Spleen (tissue), 11 donors: ENCODE measurements around the gene SLC34A1. TPM values are rescaled to one million over a fixed set of nuclear protein-coding genes. Genes with fewer than 3 reads are reported as not detected.
A peak's percentile ranks its signal among the peaks of the same experiment; 100 is the strongest.

Experiments
- DNase-seq: peaks from one replicate; pipeline ENCODE4 v3.0.0-alpha.2; 2020
- H3K27ac ChIP-seq, 8 donors: fragments of 200-600 bp; sonication (generic) in 7 of 8; 1 replicate in 4 of 8; 2 replicates in 4 of 8; pipeline versions ENCODE4 v1.5.0 to v1.8.0; 2016 to 2021; ENCODE audit warnings: inconsistent platforms in 4 of 8, mild to moderate bottlenecking in 4 of 8, moderate library complexity in 1 of 8
- H3K27me3 ChIP-seq, 7 donors: fragments of 200-600 bp; sonication (generic) in 6 of 7; replicated peaks in 1 of 7; 1 replicate in 4 of 7; 2 replicates in 3 of 7; pipeline versions ENCODE4 v1.5.0 to v1.8.0; 2016 to 2021; ENCODE audit warnings: inconsistent platforms in 3 of 7, mild to moderate bottlenecking in 1 of 7
- H3K36me3 ChIP-seq, 6 donors: fragments of 200-600 bp; sonication (generic) in 5 of 6; 1 replicate in 4 of 6; 2 replicates in 2 of 6; pipeline versions ENCODE4 v1.5.0 to v1.8.0; 2016 to 2021; ENCODE audit warnings: inconsistent platforms in 2 of 6
- H3K4me1 ChIP-seq, 6 donors: fragments of 200-600 bp; sonication (generic) in 5 of 6; 1 replicate in 3 of 6; 2 replicates in 3 of 6; pipeline versions ENCODE4 v1.5.0 to v1.8.0; 2016 to 2021; ENCODE audit warnings: inconsistent platforms in 3 of 6
- H3K4me3 ChIP-seq, 8 donors: fragments of 200-600 bp; sonication (generic) in 7 of 8; 1 replicate in 4 of 8; 2 replicates in 4 of 8; pipeline versions ENCODE4 v1.5.0 to v1.8.0; 2016 to 2021; ENCODE audit warnings: inconsistent platforms in 4 of 8, mild to moderate bottlenecking in 4 of 8, moderate library complexity in 2 of 8
- H3K9me3 ChIP-seq, 8 donors: fragments of 200-600 bp; sonication (generic) in 7 of 8; 1 replicate in 4 of 8; 2 replicates in 4 of 8; pipeline versions ENCODE4 v1.5.0 to v1.8.0; 2016 to 2021; ENCODE audit warnings: inconsistent platforms in 4 of 8
- CTCF ChIP-seq, 11 experiments: fragments of 200-600 bp in 7 of 11; fragments of 450-650 bp in 4 of 11; sonication (generic) in 4 of 11; IDR thresholded peaks in 8 of 11; conservative IDR thresholded peaks in 3 of 11; 1 replicate in 7 of 11; 2 replicates in 4 of 11; pipeline versions ENCODE4 v1.4.0 to v1.8.0; 2016 to 2021; ENCODE audit warnings: antibody characterized with exemption in 11 of 11, inconsistent platforms in 4 of 11, mild to moderate bottlenecking in 1 of 11
- POLR2A ChIP-seq, 3 donors: fragments of 450-650 bp; IDR thresholded peaks; one replicate each; pipeline ENCODE4 v1.5.1; 2017; ENCODE audit warnings: antibody characterized with exemption in 3 of 3, mild to moderate bottlenecking in 1 of 3
- POLR2AphosphoS5 ChIP-seq, 3 donors: sonication (generic); formaldehyde crosslinking; IDR thresholded peaks; one replicate each; pipeline ENCODE4 v1.5.1; 2017; ENCODE audit warnings: antibody characterized with exemption in 3 of 3
- WGBS, 5 donors: extraction: QIAGEN DNeasy Blood & Tissue Kit in 3 of 5; methylation state at CpG; one replicate each; pipeline versions ENCODE4 v1.1.5 to v1.1.7; 2013 to 2018; 5-methylcytosine and 5-hydroxymethylcytosine counted together
- intact Hi-C: fragments of 100-400 bp; cut with DNase I; formaldehyde crosslinking; loops from one replicate; pipeline ENCODE4 v1.15.0; 2023; ENCODE audit warnings: low total_unique reads
- polyA plus RNA-seq, 3 donors: library from polyadenylated mRNA; stranded (reverse); fragments of 200-250 nt; gene quantifications; one replicate each; pipeline ENCODE4 v1.2.1, GENCODE V29; 2013
- total RNA-seq, 7 donors: library from RNA; depleted of rRNA in 3 of 7; stranded (reverse); fragments of >200 nt in 3 of 7; fragmentation: NEBNext Ultra II Directional in 4 of 7; extraction: Animal tissue kit (Norgen Biotek cat#: 25700) in 4 of 7; gene quantifications; one replicate each; pipeline versions ENCODE4 v1.1.0 to v1.2.1, GENCODE V29; 2016 to 2021
- donor health status: healthy with polysubstance abuse.
- donor health status: DM: no; HTN: no; CAD: no; lungs with moderate emphysema.
- donor health status: DM: no; HTN: no; CAD: no.
- donor health status: Bipolar disorder and iron deficiency.
- donor health status: healthy.
- donor health status: DM: no; HTN: no; CAD: no.
- donor health status: DM: yes; HTN: yes; CAD: no.

The SLC34A1 gene
- total and polyA plus RNA-seq, 10 donors, result 0.02 to 0.77 (median 0.14) TPM; not detected in 3

- TF ChIP-seq POLR2A (IDR thresholded peaks at IDR 0.05) (no peak), POLR2AphosphoS5 (IDR thresholded peaks at IDR 0.05) (peak in 1 of 3 donors; percentile 30)
- 28 to 46% (median 42%) methylated on average over 21 of the region's 21 CpGs for WGBS, 5 donors
- intact Hi-C loops, result loop anchor here (5.0 kb wide), 1 partner anchor 113 kb away; no protein-coding TSS in a partner anchor
- peak overlapping the region in 1 of 8 donors; percentile 18 for H3K4me3 ChIP-seq
- peaks cover 17 to 70% (median 39%) of the 10 kb centered on the region in 6 donors for H3K4me1 ChIP-seq
- peak overlapping the region; percentile 3 to 86 (median 60) for H3K27ac ChIP-seq
- no peaks in the 10 kb centered on the region for H3K9me3 ChIP-seq
- H3K36me3 ChIP-seq, result no peaks in the 10 kb centered on the region
- H3K27me3 ChIP-seq, result peaks cover 0 to 18% (median 0%) of the 10 kb centered on the region in 7 donors
- DNase-seq, result no peak
Observed at GRCh38 chr5:177389241-177390169, 5.3 kb downstream of the SLC34A1 start.

- intact Hi-C loops, result loop anchor here (5.0 kb wide), 1 partner anchor 112 kb away; no protein-coding TSS in a partner anchor
- Histone ChIP-seq H3K4me3 (peak overlapping the region in 1 of 8 donors; percentile 18), H3K36me3 (no peaks in the 10 kb centered on the region), H3K4me1 (peaks cover 17 to 59% (median 38%) of the 10 kb centered on the region in 6 donors), H3K27ac (peak overlapping the region in 6 of 8 donors; percentile 3 to 86 (median 68)), H3K9me3 (no peaks in the 10 kb centered on the region), H3K27me3 (peaks cover 0 to 16% (median 0%) of the 10 kb centered on the region in 7 donors)
- DNase-seq, result peak; percentile 93
- WGBS, 5 donors, result 19 to 27% (median 25%) methylated on average over 10 to 13 of the region's 13 CpGs
- TF ChIP-seq POLR2AphosphoS5 (IDR thresholded peaks at IDR 0.05) (peak in 2 of 3 donors; percentile 46 to 59), POLR2A (IDR thresholded peaks at IDR 0.05) (no peak), CTCF (IDR thresholded peaks at IDR 0.05 in 8 of 11, conservative IDR thresholded peaks at IDR 0.05 in 3 of 11) (peak; percentile 93 to 99 (median 98))
Observed at GRCh38 chr5:177390363-177391300, 6.4 kb downstream of the SLC34A1 start.

- Histone ChIP-seq H3K4me3 (no peak overlapping the region), H3K36me3 (no peaks in the 10 kb centered on the region), H3K27me3 (peaks cover 0 to 29% (median 1%) of the 10 kb centered on the region in 7 donors), H3K9me3 (no peaks in the 10 kb centered on the region), H3K4me1 (peaks cover 17 to 45% (median 32%) of the 10 kb centered on the region in 6 donors), H3K27ac (no peak overlapping the region)
- no peak for TF ChIP-seq CTCF (IDR thresholded peaks at IDR 0.05 in 8 of 11, conservative IDR thresholded peaks at IDR 0.05 in 3 of 11)
- TF ChIP-seq POLR2AphosphoS5 (IDR thresholded peaks at IDR 0.05), result no peak
- TF ChIP-seq POLR2A (IDR thresholded peaks at IDR 0.05), result no peak
- intact Hi-C loops, result loop anchor here (5.0 kb wide), 1 partner anchor 110 kb away; no protein-coding TSS in a partner anchor
- 51 to 69% (median 65%) methylated on average over 5 of the region's 5 CpGs for WGBS, 5 donors
- DNase-seq, result no peak
Observed at GRCh38 chr5:177392765-177393164, 8.5 kb downstream of the SLC34A1 start.

GRCh38 chr5:177393206-177393765 lies 9.1 kb downstream of the SLC34A1 start:
- no peak for TF ChIP-seq CTCF (IDR thresholded peaks at IDR 0.05 in 8 of 11, conservative IDR thresholded peaks at IDR 0.05 in 3 of 11)
- no peak for TF ChIP-seq POLR2AphosphoS5 (IDR thresholded peaks at IDR 0.05)
- no peak for TF ChIP-seq POLR2A (IDR thresholded peaks at IDR 0.05)
- DNase-seq, result no peak
- Histone ChIP-seq H3K9me3 (no peaks in the 10 kb centered on the region), H3K36me3 (no peaks in the 10 kb centered on the region), H3K27me3 (peaks cover 0 to 33% (median 6%) of the 10 kb centered on the region in 7 donors), H3K4me1 (peaks cover 17 to 40% (median 30%) of the 10 kb centered on the region in 6 donors), H3K4me3 (no peak overlapping the region), H3K27ac (no peak overlapping the region)
- WGBS, 5 donors, result 38 to 59% (median 47%) methylated on average over 1 of the region's 1 CpG
- intact Hi-C loops, result loop anchor here (5.0 kb wide), 1 partner anchor 109 kb away; no protein-coding TSS in a partner anchor
